ENCODE results near the gene ZMYM4.

Gene ZMYM4

DNA sequence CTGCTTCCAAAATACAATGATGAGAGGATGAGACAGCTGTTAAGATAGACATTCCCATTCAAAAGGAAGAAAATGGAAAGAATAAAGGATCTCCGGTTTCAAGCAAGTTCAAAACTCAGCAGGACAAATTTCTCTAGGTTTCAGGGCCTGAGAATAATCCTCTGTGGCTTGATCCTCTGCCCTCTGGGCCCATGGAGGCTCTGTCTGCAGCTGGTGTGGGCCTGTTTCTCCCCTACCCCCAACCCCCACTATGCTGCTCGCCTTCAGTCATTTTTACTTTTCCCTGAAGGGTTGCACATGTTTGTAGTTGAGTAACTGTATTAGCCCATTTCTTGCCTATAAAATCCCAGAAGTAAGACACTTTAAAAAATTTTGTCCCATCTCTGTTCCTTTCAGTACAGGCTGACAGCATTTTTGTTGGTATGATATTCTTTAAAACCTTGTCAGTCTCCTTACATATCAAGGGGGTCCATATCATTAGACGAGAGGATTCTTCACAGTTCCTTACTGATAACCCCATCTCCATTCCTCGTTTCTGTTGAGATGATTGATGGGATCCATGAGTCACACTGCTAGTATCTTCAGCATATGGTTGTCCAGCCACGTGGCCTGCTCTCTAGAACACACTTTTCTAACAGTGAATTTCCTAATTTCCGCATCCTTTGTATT is 10.5 kb downstream of the ZMYM4 start:
- FAIRE-seq, result no peak

DNA sequence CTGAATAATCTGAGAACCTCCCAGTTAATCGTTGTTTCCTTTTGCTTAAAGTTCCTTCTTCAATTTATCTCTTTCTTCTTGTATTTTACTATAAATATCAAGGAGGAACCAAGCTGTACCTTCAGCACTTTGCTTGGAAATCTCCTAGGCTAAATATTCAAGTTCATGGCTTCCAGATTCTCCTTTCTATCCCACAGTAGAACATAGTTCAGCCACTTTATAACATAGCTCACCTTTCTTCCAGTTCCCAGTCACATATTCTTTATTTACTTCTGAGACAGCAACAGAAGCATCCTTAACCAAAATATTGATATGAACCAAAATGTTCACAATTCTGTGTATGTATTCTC is 11.0 kb downstream of the ZMYM4 start:
- FAIRE-seq, result no peak

DNA sequence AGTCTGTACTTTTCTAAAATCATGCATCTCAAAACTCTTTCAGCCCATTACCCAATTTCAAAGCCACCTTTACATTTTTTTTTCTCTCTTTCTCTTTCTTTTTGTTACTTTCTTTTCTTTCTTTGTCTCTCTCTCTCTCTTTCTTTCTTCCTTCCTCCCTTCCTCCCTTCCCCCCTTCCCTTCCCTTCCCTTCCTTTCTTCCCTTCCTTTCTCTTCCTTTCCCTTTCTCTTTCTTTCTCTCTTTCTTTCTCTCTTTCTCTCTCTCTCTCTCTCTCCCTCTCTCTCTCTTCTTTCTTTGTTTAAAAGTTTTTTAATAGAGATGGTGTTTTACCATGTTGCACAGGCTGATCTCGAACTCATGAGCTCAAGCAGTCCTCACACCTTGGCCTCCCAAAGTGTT is 11.5 kb downstream of the ZMYM4 start:
- FAIRE-seq, result no peak

DNA sequence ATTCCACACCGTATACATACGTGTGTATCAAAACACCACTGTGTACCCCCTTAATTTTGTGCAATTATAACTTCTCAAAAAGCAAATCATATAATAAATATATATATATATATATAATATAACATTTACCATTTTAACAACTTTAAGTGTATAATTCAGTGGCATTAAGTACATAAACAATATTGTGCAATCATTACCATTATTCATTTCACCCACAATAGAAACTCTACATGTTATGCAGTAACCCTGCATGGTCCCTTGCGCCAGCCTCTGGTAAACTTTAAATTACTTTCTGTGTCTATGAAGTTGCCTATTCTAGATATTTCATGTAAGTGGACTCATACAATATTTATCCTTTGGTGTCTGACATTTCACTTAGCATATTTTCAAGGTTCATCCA is 13.1 kb downstream of the ZMYM4 start:
- no peak for FAIRE-seq

DNA sequence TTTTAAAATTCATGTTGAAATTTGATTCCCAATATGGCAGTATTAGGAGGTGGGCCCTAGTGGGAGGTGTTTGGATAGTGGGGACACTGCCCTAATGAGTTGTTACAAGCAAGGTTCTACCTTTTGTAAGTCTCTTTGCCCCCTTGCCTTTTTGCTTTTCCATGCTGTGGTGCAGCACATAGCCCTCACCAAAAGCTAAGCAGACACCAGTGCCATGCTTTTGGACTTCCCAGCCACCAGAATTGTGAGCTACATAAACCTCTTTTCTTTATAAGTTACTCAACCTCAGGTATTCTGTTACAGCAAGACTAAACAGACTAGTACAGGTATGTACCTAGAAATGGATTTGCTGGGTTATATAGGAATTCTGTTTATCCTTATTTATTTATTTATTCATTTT is 13.7 kb downstream of the ZMYM4 start:
- no peak for FAIRE-seq

DNA sequence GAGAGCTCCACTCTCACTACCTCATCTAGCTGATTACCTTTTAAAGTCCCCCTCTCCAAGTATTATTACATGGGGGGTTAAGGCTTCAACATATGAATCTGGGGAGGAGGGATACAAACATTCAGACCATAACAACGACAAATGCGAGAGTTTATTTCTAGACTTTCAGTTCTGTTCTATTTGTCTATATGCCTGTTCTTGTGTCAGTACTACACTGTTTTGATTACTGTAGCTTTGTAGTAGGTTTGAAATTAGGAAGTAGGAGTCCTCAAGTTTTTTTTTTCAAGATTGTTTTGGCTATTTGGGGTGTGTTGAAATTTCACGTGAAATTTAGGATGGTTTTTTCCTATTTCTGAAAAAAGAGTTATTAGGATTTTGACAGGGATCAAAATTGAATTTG is 16.3 kb downstream of the ZMYM4 start:
- FAIRE-seq, result no peak

DNA sequence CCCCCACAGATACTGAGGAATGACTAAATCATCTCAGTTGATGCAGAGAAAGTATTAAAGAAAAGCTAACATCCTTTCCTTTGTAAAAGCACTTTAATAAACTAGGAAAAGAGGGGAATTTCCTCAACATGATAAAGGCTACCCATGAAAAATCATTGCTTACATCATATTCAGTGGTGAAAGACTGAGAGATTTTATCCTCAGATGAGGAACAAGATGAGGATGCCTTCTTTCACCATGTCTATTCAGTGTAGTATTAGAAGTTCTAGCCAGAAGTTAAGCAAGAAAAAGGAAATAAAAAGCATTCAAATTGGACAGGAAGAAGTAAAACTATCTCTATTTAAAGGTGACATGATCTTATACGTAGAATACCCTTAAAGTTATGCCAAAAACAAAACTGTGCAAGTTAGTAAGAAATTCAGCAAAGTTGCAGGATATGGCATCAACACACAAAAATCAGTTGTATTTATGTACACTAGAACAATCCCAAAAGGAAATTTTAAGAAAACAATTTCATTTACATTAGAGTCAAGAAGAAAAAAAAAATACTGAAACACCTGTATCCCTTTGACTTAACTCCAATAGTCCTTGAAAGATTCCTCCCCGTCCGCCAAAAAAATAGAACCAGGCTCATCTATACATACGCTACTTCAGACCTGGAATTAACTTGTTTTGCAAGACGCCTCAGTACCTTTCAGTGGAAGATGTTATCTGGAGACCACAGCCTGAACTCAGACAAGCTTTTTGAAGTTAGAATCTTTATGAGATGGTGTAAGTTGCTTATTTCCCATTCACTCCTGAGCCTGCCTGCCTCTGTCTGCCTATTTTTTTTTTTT is 17.5 kb downstream of the ZMYM4 start:
- FAIRE-seq, result no peak

DNA sequence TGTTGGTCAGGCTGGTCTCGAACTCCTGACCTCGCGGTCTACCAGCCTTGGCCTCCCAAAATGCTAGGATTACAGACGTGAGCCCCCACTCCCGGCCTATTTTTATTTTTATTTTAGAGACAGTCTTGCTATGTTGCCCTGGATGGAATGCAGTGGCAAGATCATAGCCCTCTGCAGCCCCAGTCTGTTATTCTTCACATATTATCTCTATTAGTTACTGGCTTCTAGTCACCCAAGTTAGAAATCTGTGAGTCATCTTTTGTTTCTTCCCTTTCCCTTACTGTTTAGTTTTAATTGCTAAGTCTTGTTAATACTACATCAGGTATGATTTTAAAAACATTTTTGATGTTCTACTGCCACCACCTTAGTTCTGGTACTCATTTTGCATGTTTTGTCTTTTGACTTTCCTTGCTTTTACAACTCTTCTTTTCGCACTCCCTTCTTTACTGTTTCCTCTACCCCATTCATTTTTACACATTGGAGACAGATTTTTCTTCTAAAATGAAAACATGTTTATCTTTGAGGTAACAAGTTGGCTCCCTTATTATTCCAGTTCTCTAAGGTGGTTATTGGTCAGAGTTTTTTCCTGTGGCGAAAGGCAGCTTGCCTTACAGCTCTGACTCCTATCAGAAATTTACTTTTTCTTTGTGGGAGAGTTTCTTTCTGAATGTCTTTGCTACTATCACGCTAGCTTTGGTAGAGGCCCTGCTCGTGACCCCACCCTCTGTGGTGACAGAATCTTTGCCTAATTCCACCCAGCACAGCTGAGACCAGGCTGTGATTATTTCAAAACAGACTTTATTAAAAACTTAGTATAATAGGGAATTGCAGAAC is 19.5 kb downstream of the ZMYM4 start:
- no peak for FAIRE-seq

DNA sequence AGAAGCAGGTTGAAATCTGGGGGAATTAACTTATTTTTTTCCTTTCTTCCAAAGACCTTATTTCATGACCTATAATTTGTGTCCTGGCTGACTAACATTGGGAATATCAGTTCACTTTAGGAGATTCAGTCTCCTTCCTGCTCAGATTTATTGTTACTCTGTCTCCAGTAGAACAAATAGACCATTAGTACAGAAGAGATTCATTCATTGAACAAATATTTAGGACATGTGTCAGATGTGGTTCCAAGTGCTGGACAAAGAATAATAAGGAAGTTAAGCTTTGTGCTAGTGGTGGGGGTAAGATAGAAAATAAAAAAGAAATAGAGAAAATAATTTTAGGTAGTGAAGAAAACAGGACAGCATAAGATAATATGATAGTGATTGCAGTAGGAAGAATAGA is 20.3 kb downstream of the ZMYM4 start:
- FAIRE-seq, result no peak

DNA sequence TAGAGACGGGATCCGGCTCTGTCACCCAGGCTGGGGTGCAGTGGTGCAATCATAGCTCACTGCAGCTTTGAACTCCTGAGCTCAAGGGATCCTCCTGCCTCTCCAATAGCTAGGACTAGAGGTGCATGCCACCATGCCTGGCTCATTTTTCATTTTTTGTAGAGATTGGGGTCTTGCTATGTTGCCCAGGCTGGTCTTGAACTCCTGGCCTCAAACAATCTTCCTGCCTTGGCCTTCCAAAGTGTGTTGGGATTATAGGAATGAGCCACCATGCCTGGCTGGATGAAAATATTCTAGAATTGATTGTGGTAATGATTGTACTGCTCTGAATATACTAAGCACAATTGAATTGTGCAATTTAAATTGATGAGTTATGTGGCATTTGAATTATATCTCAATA is 21.9 kb downstream of the ZMYM4 start:
- FAIRE-seq, result no peak

DNA sequence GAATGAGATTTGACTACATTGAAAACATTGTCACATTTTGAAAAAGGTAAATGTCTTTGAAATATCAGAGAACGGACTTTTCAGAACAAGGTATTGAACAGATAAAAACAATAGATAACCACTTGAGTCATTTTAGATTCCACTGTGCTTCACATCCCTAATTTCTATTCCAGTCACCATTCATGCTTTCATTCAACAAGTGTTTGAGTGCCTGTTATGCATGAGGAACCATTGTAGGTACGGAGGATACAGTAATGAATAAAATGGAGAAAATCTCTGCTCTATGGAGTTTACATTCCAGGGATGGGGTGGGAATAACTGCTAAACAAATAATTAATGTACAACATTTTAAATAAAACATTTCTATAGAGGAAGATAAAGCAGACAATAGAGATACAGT is 26.3 kb downstream of the ZMYM4 start:
- FAIRE-seq, result no peak

DNA sequence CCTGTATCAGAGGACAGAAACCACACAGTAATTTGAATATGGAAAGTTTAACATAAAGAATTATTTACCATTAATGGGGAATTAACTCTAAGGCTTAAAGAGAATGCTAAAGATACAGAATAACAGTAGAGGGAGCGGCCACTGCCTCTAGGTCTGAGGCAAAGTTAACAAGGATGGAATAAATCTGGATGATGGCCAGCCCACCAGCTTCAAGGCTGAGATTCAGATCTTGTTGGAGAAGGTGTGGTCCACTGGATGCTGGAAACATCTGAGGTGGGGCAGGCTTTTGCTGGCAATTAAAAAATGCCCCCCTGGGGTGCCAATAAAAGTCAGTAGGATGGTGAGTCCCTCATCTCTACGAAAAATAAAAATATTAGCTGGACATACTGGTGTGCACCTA is 29.4 kb downstream of the ZMYM4 start:
- FAIRE-seq, result no peak

DNA sequence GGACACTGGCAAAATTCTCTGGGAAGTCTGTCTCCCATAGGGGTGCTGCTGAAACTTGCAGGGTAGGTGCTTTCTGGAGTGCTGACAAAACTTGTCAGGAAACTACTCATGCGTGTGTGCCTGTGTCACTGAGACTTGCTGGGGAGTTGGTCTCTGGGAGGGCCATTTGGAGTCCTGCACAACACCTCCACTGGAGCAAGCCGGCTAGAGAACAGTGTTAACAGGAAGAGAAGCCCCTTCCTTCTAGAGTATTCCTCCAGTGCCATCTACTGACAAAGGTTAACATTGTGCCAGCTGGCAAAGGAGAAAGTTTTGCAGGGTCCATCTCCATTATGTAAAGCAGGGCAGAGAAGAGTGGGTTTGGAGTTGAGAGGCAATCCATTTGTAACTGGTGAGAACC is 30.0 kb downstream of the ZMYM4 start:
- FAIRE-seq, result no peak

DNA sequence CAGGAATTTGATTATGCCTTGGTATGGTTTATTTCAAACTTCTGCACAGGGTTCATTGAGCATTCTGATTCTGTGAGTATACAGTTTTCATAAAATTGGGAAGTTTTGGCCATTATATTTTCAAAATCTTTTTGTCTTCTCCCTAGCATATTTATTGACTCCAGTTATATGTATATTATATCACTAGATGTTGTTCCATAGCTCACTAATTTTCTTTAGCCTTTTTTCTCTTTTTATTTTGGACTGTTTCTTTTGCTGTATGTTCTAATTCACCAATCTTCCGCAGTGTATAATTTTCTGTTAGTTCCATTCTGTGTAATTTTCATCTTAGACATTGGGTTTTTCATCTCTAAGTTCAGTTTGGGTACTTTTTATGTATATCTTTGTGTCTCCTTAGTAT is 31.9 kb downstream of the ZMYM4 start:
- FAIRE-seq, result no peak

DNA sequence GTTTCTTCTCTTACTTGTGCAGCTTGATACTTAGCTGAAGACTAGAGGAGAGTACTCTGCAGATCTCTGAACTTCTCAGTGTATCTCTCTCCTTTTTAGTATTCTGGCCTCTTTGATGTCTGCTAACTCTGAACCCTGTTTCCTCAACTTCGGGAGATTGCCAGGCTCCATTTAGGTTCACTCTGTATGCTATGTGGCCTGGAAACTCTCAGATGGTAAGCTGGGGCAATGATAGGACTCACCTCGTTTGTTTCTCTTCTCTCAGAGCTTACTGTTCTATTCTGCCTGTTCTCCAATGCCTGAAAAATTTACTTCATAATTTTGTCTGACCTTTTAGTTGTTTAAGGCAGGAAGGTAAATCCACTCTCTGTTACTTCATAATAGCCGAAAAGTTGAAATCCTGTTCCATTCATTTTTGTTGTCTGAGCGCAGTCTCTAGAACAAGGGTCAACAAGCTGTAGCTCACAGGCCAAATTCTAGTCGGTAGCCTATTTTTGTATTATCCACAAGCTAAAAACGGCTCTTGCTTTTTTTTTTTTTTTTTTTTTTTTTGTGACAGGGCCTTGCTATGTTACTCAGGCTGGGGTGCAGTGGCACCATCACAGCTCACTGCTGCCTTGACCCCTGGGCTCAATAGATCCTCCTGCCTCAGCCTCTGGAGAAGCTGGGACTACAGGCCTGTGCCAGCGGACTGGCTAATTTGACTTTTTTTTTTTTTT is 33.3 kb downstream of the ZMYM4 start:
- FAIRE-seq, result no peak

DNA sequence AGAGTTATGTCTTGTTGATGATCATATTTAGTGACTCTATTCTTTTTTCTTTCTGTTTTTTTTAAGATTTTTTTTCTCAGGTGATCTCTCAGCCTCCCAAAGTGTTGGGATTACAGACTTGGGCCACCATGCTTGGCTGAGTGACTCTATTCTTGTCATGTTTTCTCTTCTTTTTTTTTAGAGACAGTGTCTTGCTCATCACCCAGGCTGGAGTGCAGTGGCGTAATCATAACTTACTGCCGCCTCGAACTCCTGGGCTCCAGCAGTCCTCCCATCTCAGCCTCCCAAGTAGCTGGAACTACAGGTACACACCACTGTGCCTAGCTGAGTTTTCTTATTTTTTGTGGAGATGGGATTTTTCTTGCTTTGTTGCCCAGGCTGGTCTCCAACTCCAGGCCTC is 36.9 kb downstream of the ZMYM4 start:
- FAIRE-seq, result no peak

DNA sequence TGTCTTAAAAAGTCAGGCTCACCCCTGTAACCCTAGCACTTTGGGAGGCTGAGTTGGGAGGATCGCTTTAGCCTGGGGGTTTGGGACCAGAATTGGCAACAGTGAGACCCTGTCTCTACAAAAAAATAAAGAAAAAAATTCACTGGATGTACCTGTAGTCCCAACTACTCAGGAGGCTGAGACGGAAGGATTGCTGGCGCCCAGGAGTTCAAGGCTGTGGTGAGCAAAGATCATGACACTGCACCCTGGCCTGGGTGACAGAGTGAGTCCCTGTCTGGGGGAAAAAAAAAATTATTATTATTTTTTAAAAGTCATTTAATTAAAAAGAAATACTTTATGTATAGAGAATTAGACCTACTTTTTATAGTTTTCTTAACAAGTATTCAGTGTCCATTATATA is 47.1 kb downstream of the ZMYM4 start:
- FAIRE-seq, result no peak

DNA sequence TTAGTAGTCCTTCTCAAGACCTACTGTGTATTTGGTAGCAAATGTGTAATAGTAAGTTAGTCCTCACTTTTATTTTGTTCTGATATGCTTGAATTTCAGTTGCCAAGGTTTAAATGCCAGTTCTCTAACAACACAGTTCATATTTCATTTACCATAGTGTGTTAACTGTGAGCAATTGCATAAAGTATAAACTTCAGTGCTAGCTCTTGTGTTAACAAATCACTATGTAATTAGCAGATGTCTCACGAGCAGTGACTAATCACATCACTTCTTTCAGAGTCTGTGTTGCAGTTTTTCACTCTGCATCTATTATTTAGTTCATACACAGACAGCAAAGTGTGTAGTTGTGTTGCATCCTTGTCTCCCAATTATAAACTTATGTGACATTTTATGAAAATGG is 47.8 kb downstream of the ZMYM4 start:
- FAIRE-seq, result no peak

DNA sequence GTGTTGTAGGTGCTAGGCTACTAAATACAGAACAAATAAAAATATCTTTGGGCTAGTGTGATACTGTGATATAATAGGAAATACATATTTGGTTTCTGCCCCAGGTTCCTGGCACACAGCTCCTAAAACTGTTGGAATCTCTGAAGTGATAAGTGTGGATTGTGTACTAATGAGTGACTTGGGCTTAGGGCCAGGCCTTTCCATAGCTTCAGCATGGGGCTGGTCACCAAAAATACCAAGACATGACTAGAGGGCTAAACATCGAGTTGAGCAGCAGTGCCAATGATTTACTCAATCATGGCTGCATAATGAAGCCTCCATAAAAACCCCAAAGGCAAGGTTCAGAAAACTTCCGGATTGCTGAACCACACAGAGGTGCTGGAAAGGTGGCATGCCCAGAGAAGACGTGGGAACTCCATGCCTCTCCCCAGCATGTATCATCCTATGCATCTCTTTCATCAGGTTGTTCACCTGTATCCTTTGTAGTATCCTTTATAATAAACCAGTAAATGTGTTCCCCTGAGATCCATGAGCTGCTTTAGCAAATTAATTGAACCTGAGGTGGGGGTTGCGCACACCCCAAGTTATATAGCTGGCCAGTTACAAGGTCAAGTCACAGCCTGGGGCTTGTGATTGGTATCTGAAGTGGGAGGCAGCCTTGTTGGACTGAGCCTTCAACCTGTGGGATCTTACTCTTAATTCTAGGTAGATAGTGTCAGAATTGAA is 51.6 kb downstream of the ZMYM4 start:
- no peak for FAIRE-seq

DNA sequence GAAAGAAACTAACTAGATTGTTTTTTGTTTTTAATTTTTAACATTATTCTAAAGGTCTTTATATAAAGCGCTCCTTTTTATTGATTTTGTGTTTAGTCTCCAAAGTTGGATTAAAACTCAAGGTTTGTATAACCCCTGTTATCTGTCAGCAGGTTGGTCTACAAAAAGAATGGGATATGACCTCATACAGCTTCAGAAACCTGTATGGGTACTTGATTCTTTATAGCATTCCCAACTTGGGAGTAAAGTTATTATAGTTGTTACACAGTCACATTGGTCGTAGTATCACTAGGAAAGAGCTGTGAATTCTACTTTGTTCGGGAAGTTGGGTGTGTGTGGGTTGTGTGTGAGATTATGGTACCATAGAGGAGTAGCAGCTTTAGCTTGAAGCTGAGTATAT is 52.4 kb downstream of the ZMYM4 start:
- FAIRE-seq, result peak; percentile 43

DNA sequence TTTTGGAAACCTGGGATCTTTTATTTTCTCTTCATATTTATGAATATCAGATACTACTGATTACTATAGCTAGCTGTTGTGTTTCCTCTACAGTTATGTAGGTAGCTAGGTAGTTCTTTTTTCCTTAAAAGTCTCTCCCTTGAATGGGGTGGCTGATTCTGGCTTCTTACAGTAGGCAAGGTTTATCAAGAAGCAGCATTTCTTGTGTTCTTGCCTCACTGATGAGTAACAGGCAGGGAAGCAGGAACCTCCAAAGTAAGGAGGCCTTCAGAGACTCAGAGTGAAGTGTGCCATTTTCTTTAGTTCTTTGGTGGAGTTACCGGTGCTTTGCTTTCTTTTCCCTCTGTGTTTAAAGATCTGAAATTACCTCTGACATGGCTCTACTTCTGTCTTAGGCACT is 56.0 kb downstream of the ZMYM4 start:
- FAIRE-seq, result no peak

DNA sequence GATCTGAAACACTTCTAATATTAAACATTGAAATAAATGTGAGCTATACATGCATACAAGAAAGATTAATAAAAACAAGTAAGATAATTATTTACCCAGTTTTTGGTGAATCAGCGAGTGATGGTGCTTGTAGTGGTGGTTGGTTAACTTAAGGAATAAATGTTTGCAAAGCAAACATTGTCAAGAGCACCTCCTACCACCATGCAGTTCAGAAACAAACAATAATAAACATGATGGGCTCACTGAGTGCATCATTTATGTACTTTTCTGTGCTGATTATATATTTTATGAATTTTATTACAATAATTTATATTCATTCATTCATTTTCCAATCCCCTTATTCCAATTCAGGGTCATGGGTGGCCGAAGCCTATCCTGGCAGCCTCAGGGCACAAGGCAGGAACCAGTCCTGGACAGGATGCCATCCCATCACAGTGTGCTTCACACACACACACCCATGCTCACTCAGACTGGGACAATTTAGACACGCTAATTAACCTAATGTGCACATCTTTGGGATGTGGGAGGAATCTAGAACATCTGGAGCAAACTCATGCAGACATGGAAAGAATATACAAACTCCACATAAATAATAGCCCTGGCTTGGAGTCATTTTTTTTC is 57.8 kb downstream of the ZMYM4 start:
- no peak for FAIRE-seq
